ENCODE results near the gene ZFAND5.

Gene ZFAND5

DNA sequence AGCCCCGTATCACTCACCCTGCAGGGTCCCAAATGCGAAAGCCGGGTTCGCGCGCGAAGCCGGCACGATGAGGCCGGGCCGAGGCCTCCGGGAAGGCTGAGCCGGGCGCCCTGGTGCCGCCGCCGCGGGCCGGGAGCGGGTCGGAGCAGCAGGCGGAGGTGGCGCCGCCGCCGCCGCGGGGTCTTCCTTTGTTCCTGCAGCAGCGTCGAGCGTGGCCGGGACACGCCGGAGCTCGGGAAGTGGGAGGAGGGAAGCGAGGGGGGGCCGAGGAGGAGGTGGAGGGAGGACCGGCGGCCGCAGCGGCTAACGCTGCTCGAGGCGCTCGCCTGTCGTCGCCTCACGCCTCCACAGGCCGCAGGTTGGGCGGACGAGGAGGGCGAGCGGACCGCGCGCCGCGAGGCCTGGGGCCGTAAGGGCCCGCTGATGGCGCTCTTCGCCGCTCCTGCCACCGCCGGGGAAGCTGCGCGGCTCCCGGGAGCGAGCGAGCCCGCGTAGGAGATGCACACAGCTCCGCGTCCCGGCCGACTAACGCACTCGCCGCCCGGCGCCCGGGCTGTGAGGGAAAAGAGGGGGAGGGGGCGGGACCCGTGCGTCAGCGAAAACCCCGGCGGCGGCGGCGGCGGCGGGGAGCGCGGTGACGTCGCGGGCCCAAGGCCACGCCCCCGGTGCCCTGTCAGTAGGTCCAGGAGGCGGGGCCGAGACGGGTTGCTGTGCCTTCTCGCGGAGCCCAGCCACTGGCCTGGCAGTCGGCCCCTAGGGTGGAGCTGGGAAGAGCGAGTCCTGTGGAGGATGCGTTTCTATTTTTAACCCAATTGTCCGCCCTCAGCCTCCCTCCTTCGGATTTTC, at the start of gene ZFAND5:
ZFAND5 (minus strand) TSS at position 530 of the 846 bp plus-strand sequence. CDS start 4,430 bp downstream, outside the sequence.
- DNase-seq (ENCODE audit: low read depth), result peak; percentile 99

GRCh38 chr9:72412483-72413040, 47.6 kb upstream of the ZFAND5 start:
- no peak for DNase-seq (ENCODE audit: low read depth)

DNA sequence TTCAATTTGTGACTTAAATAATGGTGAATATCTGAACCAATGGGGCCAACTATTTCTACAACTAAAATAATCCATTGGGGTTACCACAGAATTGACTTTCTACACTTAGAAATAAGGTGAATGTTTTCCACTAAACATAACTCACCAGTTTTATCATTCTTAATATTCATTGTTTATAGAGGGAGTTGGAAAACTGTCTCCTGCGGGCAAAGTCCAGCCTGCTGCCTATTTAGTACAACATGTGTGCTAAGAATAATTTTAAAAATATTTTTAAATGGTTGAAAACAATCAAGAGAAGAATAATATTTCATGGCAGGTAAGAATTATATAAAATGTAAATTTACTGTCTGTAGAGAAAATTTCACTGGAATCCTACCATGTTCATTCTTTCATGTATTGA, 45.2 kb upstream of the ZFAND5 start:
- DNase-seq (ENCODE audit: low read depth), result no peak

- no peak for DNase-seq (ENCODE audit: low read depth)
Measured at GRCh38 chr9:72407114-72407513, 42.1 kb upstream of the ZFAND5 start.

DNA sequence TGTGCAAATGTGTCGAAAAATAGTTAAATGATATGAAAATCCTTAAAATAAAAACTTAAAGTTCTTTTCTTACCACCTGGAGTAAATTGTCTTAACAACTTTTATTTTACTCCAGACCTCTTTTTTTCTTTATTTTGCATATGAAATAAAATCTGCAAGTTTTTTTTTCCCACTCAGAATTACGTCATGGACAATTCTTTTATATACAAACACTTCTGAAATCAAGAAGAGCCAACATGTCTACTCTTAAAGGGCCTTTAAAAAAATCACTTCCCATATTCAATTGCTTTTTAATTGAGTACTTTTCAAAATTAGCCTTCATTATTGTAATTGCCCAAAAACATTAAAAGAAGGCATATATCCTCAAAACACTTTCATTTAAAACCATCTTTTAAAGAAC, 37.7 kb upstream of the ZFAND5 start:
- no peak for DNase-seq (ENCODE audit: low read depth)

- DNase-seq (ENCODE audit: low read depth), result no peak
Measured at GRCh38 chr9:72401396-72401795, 36.4 kb upstream of the ZFAND5 start.

DNA sequence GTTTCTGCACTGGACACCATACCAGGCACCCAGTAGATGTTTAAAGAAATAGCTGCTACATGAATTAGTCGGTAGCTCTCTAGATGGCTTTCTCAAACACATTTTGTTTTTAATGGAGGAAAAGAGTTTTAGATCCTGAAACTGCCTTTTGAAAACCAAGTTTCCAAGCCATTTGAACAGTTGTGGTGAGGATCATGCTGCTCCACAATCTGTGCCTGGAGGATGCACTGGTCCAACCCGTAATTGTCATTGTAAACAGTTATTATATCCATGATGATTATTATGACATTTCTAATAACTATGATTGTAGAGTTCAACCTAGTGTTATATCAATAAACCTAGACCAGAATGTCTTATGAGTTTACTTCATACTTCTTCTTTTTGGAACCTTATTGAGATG, 35.9 kb upstream of the ZFAND5 start:
- no peak for DNase-seq (ENCODE audit: low read depth)

GRCh38 chr9:72399391-72399790, 34.4 kb upstream of the ZFAND5 start:
- no peak for DNase-seq (ENCODE audit: low read depth)

GRCh38 chr9:72396247-72397091, 31.5 kb upstream of the ZFAND5 start:
- peak; percentile 68 for DNase-seq (ENCODE audit: low read depth)

GRCh38 chr9:72394066-72394465, 29.1 kb upstream of the ZFAND5 start:
- DNase-seq (ENCODE audit: low read depth), result no peak

GRCh38 chr9:72390907-72391306, 25.9 kb upstream of the ZFAND5 start:
- DNase-seq (ENCODE audit: low read depth), result no peak

GRCh38 chr9:72386186-72386585, 21.2 kb upstream of the ZFAND5 start:
- DNase-seq (ENCODE audit: low read depth), result no peak

GRCh38 chr9:72384710-72385485, 19.9 kb upstream of the ZFAND5 start:
- no peak for DNase-seq (ENCODE audit: low read depth)

- peak; percentile 94 for DNase-seq (ENCODE audit: low read depth)
Measured at GRCh38 chr9:72383978-72384709, 19.1 kb upstream of the ZFAND5 start.

GRCh38 chr9:72382405-72382804, 17.4 kb upstream of the ZFAND5 start:
- DNase-seq (ENCODE audit: low read depth), result peak; percentile 56

GRCh38 chr9:72377041-72377440, 12.0 kb upstream of the ZFAND5 start:
- DNase-seq (ENCODE audit: low read depth), result no peak

DNA sequence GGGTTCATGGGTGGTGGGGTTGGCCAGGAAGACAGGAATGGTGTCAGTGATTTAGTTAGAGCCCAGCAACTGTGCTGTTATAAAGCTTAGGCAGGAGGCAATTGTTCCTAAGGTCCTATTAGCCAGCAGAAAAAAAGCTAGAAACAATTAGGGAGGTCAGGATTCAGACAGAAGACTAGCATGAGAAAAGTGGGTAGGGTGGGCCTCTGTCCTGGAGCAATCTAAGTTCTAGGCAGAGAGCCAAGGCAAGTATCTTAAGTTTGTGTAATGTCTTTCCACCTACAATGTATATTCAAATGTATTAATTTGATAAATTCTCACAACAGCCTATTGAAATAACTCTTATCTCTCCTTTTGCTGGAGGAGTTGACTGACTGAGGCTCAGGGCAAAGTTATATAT, 6.1 kb upstream of the ZFAND5 start:
- no peak for DNase-seq (ENCODE audit: low read depth)

DNA sequence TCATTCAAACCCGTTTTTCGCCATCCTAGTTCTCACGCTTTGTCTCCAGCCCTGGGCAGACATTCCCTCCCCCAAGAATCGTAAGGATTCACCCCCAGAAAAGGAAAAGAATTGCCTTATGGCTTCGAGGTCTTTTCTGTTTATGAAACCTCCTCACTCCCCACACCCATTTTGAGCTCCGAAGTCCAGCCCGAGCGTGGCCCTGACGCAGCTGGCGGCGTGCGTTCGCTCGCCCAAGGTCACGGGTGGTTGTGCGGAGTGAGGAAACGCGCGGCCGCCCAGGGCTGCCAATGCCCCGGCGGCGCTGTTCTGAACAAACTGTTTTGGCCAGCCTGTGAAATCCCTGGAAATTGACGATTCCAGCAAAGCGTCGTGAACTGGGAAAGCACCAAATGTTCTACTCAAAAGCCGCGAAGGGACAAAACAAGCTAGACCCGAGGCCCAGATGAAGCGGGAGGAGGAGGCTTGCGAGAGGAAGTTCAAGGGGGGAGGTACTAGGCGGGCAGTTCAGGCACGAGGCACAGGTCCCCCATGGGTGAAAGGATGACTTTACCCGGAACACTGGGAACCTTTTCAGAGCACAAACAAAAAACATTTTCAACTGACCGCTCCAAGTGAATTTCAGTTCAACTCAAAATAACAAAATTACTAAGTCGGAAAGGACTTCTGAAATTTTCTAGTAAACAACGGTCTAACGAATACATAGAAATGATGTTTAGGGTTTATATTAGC, 683 bp upstream of the ZFAND5 start:
- no peak for DNase-seq (ENCODE audit: low read depth)

DNA sequence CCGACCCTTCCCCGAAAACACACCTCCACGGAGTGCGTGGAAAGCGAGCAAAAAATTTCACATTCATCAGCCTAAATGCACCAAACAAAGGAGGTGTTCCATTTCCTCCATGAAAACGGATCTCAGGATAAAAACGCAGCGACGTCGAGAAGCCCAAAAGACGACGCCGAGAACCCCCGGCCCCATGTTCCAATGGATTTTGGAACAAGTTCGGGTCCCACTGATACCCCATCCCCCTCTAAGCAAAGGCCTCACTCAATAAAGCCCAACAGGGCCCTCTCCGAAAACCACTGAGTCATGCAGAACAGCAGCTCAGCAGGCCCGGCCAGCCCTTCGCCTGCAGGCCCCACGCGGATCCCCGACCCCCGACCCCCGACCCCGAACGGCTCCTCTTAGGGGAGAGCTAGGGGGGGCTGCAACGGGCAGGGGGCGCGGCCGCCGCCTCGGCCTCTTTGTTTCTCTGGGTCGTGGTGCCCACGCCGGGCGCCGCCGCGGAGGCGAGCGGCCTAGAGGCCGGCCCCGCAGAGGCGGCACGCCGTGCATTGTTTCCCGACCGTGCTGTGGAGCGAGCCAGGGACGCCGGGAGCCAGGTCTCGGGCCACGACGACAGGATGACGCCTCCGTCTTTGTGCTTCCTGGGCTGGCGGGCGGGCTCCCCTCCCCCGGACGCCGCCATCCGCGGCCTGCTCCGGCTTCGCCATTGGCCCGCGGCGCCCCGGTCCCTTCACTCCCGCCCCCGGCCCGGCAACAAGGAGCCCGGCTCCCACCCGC, 915 bp downstream of the ZFAND5 start:
- peak; percentile 66 for DNase-seq (ENCODE audit: low read depth)

GRCh38 chr9:72363236-72363635, 1.8 kb downstream of the ZFAND5 start:
- DNase-seq (ENCODE audit: low read depth), result no peak

All from EH (cell line).